H1 (cell line): ENCODE data around the gene GARNL3. TPM values are rescaled to one million over a fixed set of nuclear protein-coding genes. Genes with fewer than 3 reads are reported as not detected.
A peak's percentile ranks its signal among the peaks of the same experiment; 100 is the strongest.

ENCODE experiments used
- CTCF ChIA-PET: fragments of 300-600 bp; sonication (Branson Sonifier 250); formaldehyde crosslinking; loops from one replicate; lab custom pipeline; 2021; ENCODE audit not compliant: partially characterized antibody; lab: Charles Lee
- POLR2A ChIA-PET: fragments of 300-600 bp; sonication (Branson Sonifier 250); formaldehyde crosslinking; loops from one replicate; lab custom pipeline; 2021; ENCODE audit warnings: inconsistent platforms; ENCODE audit not compliant: partially characterized antibody; lab: Charles Lee
- DNase-seq, 2 experiments: peaks; one replicate each; pipeline versions ENCODE4 v3.0.0 to v3.0.0-alpha.2; 2010 to 2022; ENCODE audit warnings: low spot score in 2 of 2, low read depth in 1 of 2, mixed read lengths in 1 of 2
- FAIRE-seq: peaks from 2 replicates; lab custom pipeline; 2011; peaks lifted over from hg19 to GRCh38; lab: Jason Lieb, UNC
- H2AFZ ChIP-seq: 2 replicates; pipeline ENCODE4 v1.8.1; 2012; ENCODE audit warnings: low read length, inconsistent platforms
- H2AK5ac ChIP-seq: 2 replicates; pipeline ENCODE4 v1.6.1; 2013; ENCODE audit warnings: low read depth, low read length
- H2BK120ac ChIP-seq: replicated peaks from 2 replicates; pipeline ENCODE3; 2013; ENCODE audit warnings: low read depth, low read length, inconsistent platforms
- H2BK12ac ChIP-seq: 2 replicates; pipeline ENCODE4 v1.6.1; 2013; ENCODE audit warnings: low read depth, low read length
- H2BK15ac ChIP-seq: 2 replicates; pipeline ENCODE4 v1.6.1; 2013; ENCODE audit warnings: low read length
- H2BK20ac ChIP-seq: 2 replicates; pipeline ENCODE4 v1.6.1; 2013; ENCODE audit warnings: low read length
- H2BK5ac ChIP-seq: 2 replicates; pipeline ENCODE4 v1.6.1; 2013; ENCODE audit warnings: low read depth, low read length
- H3K14ac ChIP-seq: 2 replicates; pipeline ENCODE4 v1.6.1; 2013; ENCODE audit warnings: inconsistent platforms; ENCODE audit not compliant: insufficient read length
- H3K18ac ChIP-seq: 2 replicates; pipeline ENCODE4 v1.6.1; 2013; ENCODE audit warnings: low read length; ENCODE audit errors: extremely low read depth
- H3K23ac ChIP-seq: 2 replicates; pipeline ENCODE4 v1.6.1; 2013; ENCODE audit warnings: inconsistent platforms; ENCODE audit not compliant: insufficient read length
- H3K23me2 ChIP-seq: 2 replicates; pipeline ENCODE4 v1.6.1; 2013; ENCODE audit warnings: low read depth, low read length
- H3K27ac ChIP-seq: 2 replicates; pipeline ENCODE4 v1.6.1; 2011; ENCODE audit warnings: low read depth, low read length, inconsistent platforms
- H3K27me3 ChIP-seq, 4 experiments: replicated peaks in 1 of 4; 1 replicate in 1 of 4; 2 replicates in 3 of 4; pipeline versions ENCODE4 v1.6.1 to v1.8.1; 2011 to 2013; ENCODE audit warnings: low read length in 3 of 4, mild to moderate bottlenecking in 3 of 4, inconsistent platforms in 2 of 4, mixed read lengths in 2 of 4, moderate library complexity in 1 of 4; ENCODE audit not compliant: control insufficient read depth in 3 of 4, insufficient read depth in 3 of 4; ENCODE audit errors: extremely low read depth in 1 of 4
- H3K36me3 ChIP-seq, 4 experiments: 2 replicates each; pipeline versions ENCODE4 v1.6.1 to v1.8.1; 2011 to 2013; ENCODE audit warnings: mild to moderate bottlenecking in 4 of 4, low read length in 3 of 4, moderate library complexity in 2 of 4, control low read depth in 1 of 4, inconsistent platforms in 1 of 4; ENCODE audit not compliant: insufficient read depth in 4 of 4, control insufficient read depth in 2 of 4
- H3K4ac ChIP-seq: replicated peaks from 2 replicates; pipeline ENCODE3; 2013; ENCODE audit warnings: low read length, low read depth, mixed read lengths, inconsistent platforms; ENCODE audit not compliant: insufficient read length
- H3K4me1 ChIP-seq, 4 experiments: replicated peaks in 1 of 4; 1 replicate in 1 of 4; 2 replicates in 3 of 4; pipeline versions ENCODE4 v1.6.1 to v1.8.1; 2011 to 2013; ENCODE audit warnings: low read length in 3 of 4, inconsistent platforms in 2 of 4, mixed read lengths in 1 of 4; ENCODE audit not compliant: insufficient read depth in 4 of 4, control insufficient read depth in 3 of 4
- H3K4me2 ChIP-seq, 2 experiments: 2 replicates each; pipeline versions ENCODE4 v1.6.1 to v1.8.1; 2011 to 2013; ENCODE audit warnings: low read depth in 2 of 2, low read length in 2 of 2, control low read depth in 1 of 2, inconsistent platforms in 1 of 2, mild to moderate bottlenecking in 1 of 2; ENCODE audit not compliant: insufficient read depth in 1 of 2
- H3K4me3 ChIP-seq, 4 experiments: fragments of 200-600, 300-600 bp in 1 of 4; sonication (generic), shearing (Covaris generic), sonication (Bioruptor Twin) in 1 of 4; 2 replicates each; pipeline versions ENCODE4 v1.5.1 to v1.8.1; 2011 to 2016; ENCODE audit warnings: low read length in 4 of 4, low read depth in 3 of 4, control low read depth in 2 of 4, inconsistent platforms in 2 of 4, mild to moderate bottlenecking in 2 of 4, mixed read lengths in 1 of 4, moderate library complexity in 1 of 4; ENCODE audit not compliant: insufficient read depth in 2 of 4; ENCODE audit errors: extremely low read depth in 1 of 4
- H3K56ac ChIP-seq: replicated peaks from 2 replicates; pipeline ENCODE3; 2013; ENCODE audit warnings: low read depth, mild to moderate bottlenecking, mixed read lengths, low read length, inconsistent platforms; ENCODE audit not compliant: insufficient read length
- H3K79me1 ChIP-seq: 2 replicates; pipeline ENCODE4 v1.6.1; 2013; ENCODE audit warnings: low read depth, low read length, control low read depth
- H3K79me2 ChIP-seq, 2 experiments: 2 replicates each; pipeline versions ENCODE4 v1.6.1 to v1.8.1; 2012 to 2013; ENCODE audit warnings: low read length in 2 of 2, mild to moderate bottlenecking in 2 of 2, inconsistent platforms in 1 of 2; ENCODE audit not compliant: insufficient read depth in 2 of 2, control insufficient read depth in 1 of 2
- H3K9ac ChIP-seq, 4 experiments: replicated peaks in 1 of 4; 1 replicate in 1 of 4; 2 replicates in 3 of 4; pipeline versions ENCODE4 v1.6.1 to v1.8.1; 2011 to 2013; ENCODE audit warnings: low read depth in 3 of 4, low read length in 3 of 4, control low read depth in 2 of 4, mild to moderate bottlenecking in 2 of 4, moderate library complexity in 2 of 4, inconsistent platforms in 1 of 4; ENCODE audit errors: extremely low read depth in 1 of 4
- H3K9me3 ChIP-seq, 2 experiments: 2 replicates each; pipeline versions ENCODE4 v1.6.1 to v1.8.1; 2012 to 2013; ENCODE audit warnings: mild to moderate bottlenecking in 2 of 2, moderate library complexity in 2 of 2, control low read depth in 1 of 2, inconsistent platforms in 1 of 2, low read depth in 1 of 2, low read length in 1 of 2, mixed read lengths in 1 of 2; ENCODE audit not compliant: insufficient read depth in 2 of 2
- H4K20me1 ChIP-seq, 2 experiments: replicated peaks in 1 of 2; 2 replicates each; pipeline versions ENCODE3 to v1.8.1; 2011 to 2013; ENCODE audit warnings: inconsistent platforms in 2 of 2, low read length in 2 of 2, mild to moderate bottlenecking in 1 of 2; ENCODE audit not compliant: insufficient read depth in 2 of 2, control insufficient read depth in 1 of 2
- H4K5ac ChIP-seq: 2 replicates; pipeline ENCODE4 v1.6.1; 2013; ENCODE audit warnings: low read length, low read depth, mixed read lengths, inconsistent platforms; ENCODE audit not compliant: insufficient read length
- H4K8ac ChIP-seq: 2 replicates; pipeline ENCODE4 v1.8.0; 2013; ENCODE audit warnings: mild to moderate bottlenecking, moderate library complexity, low read length, inconsistent platforms; ENCODE audit not compliant: insufficient read depth; ENCODE audit errors: extremely low read depth
- H4K91ac ChIP-seq: replicated peaks from 2 replicates; pipeline ENCODE3; 2013; ENCODE audit warnings: low read length, mixed read lengths, inconsistent platforms; ENCODE audit not compliant: insufficient read length
- ASH2L ChIP-seq: fragments of 200-600, 300-600 bp; sonication (generic); IDR thresholded peaks from one replicate; pipeline ENCODE4 v1.7.1; 2017; ENCODE audit warnings: low read length
- CTBP2 ChIP-seq: IDR thresholded peaks from 2 replicates; pipeline ENCODE4 v1.7.0; 2011; ENCODE audit warnings: borderline replicate concordance, mild to moderate bottlenecking, moderate library complexity, mixed read lengths, low read length; ENCODE audit not compliant: insufficient read depth, insufficient read length
- EZH2 ChIP-seq: fragments of 200-600 bp; sonication (generic); IDR thresholded peaks from 2 replicates; pipeline ENCODE4 v1.7.1; 2012; ENCODE audit warnings: low read depth, mild to moderate bottlenecking, moderate library complexity, low read length, inconsistent platforms; ENCODE audit not compliant: severe bottlenecking
- HDAC2 ChIP-seq, 2 experiments: fragments of 300-600 bp in 1 of 2; sonication (generic) in 1 of 2; IDR thresholded peaks; 2 replicates each; pipeline ENCODE4 v1.6.1; 2011 to 2012; ENCODE audit warnings: low read depth in 2 of 2, low read length in 2 of 2, mild to moderate bottlenecking in 2 of 2, moderate library complexity in 2 of 2, borderline replicate concordance in 1 of 2, inconsistent platforms in 1 of 2
- SUZ12 ChIP-seq: fragments of 200-600 bp; sonication (generic); IDR thresholded peaks from 2 replicates; pipeline ENCODE4 v1.6.1; 2012; ENCODE audit warnings: mild to moderate bottlenecking, inconsistent platforms, low read length, moderate library complexity, mixed read lengths
- WGBS, 2 experiments: shearing (Covaris generic) in 1 of 2; methylation state at CpG; one replicate each; pipeline versions ENCODE4 v1.1.6 to v1.1.7; 2013 to 2015; ENCODE audit warnings: low lambda C conversion rate in 2 of 2, mixed read lengths in 2 of 2, inconsistent platforms in 1 of 2, low coverage in 1 of 2, missing lambda C conversion rate in 1 of 2; ENCODE audit not compliant: insufficient replicate concordance in 2 of 2, insufficient coverage in 1 of 2, insufficient read length in 1 of 2; ENCODE audit errors: extremely low coverage in 1 of 2, missing lambda C conversion rate in 1 of 2; 5-methylcytosine and 5-hydroxymethylcytosine counted together
- polyA plus RNA-seq, 7 experiments: library from polyadenylated mRNA; depleted of rRNA in 3 of 7; stranded (reverse) in 5 of 7; unstranded in 2 of 7; fragments of >200 nt in 5 of 7; fragments of 200-250 nt in 2 of 7; gene quantifications; 1 replicate in 5 of 7; 2 replicates in 1 of 7; 4 replicates in 1 of 7; pipeline versions ENCODE4 v1.2.1 to v1.2.3, GENCODE V29; 2011 to 2013; ENCODE audit warnings: missing spikeins in 2 of 7, mixed read lengths in 2 of 7
- total RNA-seq: library from RNA; stranded (reverse); fragmentation: NEBNext Ultra II Directional; extraction: Animal tissue kit (Norgen Biotek cat#: 25700); gene quantifications from 2 replicates; pipeline ENCODE4 v1.2.1, GENCODE V29; 2021
- TF ChIP-seq, protein P1 (sequence below): IDR thresholded peaks from 2 replicates; pipeline ENCODE4 v1.6.1; 2012; ENCODE audit warnings: inconsistent platforms
- TF ChIP-seq, protein P2 (sequence below): IDR thresholded peaks from 2 replicates; pipeline ENCODE4 v1.6.1; 2012; ENCODE audit warnings: inconsistent platforms

Gene GARNL3
- total and polyA plus RNA-seq, 2 of the 8 experiments (the other 6 are each of a cell fraction or from before 2014, with no cell fraction given), result 6.5 to 18.3 TPM

- peaks cover 0 to 13% (median 8%) of the 10 kb centered on the region in 4 experiments; a peak in 5 of 7 replicates for H3K4me1 ChIP-seq
- no peak overlapping the region for H2BK20ac ChIP-seq
- H3K36me3 ChIP-seq, result no peaks in the 10 kb centered on the region
- no peak for DNase-seq
- H3K23ac ChIP-seq, result no peak overlapping the region
- peak overlapping the region; percentile 25 to 79 (median 46); a peak in 7 of 8 replicates for H3K4me3 ChIP-seq
- H3K79me1 ChIP-seq, result no peaks in the 10 kb centered on the region
- WGBS, 2 experiments, result 47% methylated on average over 26 of the region's 42 CpGs; no CpG with 5 or more reads in 1 of the 2 experiments
- no peak overlapping the region for H3K4ac ChIP-seq
- no peak overlapping the region for H3K56ac ChIP-seq
- H3K27ac ChIP-seq, result no peak overlapping the region
- H4K91ac ChIP-seq, result no peak overlapping the region
- peaks cover 2 to 15% (median 13%) of the 10 kb centered on the region in 4 experiments; a peak in 6 of 7 replicates for H3K27me3 ChIP-seq
- 0 out of 7 replicates have a peak overlapping the region, but pooled peaks of 1 of the 4 experiments have one; percentile 29 for H3K9ac ChIP-seq
- H2BK12ac ChIP-seq, result no peak overlapping the region
- H3K4me2 ChIP-seq, result peak overlapping the region; percentile 85 to 92
- no peak overlapping the region for H4K5ac ChIP-seq
- POLR2A ChIA-PET, result interaction anchor here (0.6 to 2.3 kb wide), 8 partner anchors 8 to 655 kb away, joined by 3 to 10 read pairs (median 3); partner anchors contain the start of gene SLC2A8
- H3K18ac ChIP-seq, result no peak overlapping the region
- peak overlapping the region; percentile 21; the same call in 1 of the 2 replicates for H2AFZ ChIP-seq
- H2BK120ac ChIP-seq, result no peak overlapping the region
- H4K8ac ChIP-seq, result peak overlapping the region; percentile 83; the same call in 1 of the 2 replicates
- no peak overlapping the region for H2BK5ac ChIP-seq
- no peaks in the 10 kb centered on the region for H3K9me3 ChIP-seq
- peaks cover 2 to 4% of the 10 kb centered on the region in 2 experiments for H4K20me1 ChIP-seq
- no peak for FAIRE-seq
- CTCF ChIA-PET, result interaction anchor here (0.8 to 3.7 kb wide), 7 partner anchors 11 to 122 kb away, joined by 3 to 16 read pairs (median 4); no protein-coding TSS in a partner anchor
- H3K79me2 ChIP-seq, result no peaks in the 10 kb centered on the region
- H2AK5ac ChIP-seq, result no peak overlapping the region
- no peak overlapping the region for H3K14ac ChIP-seq
- no peak overlapping the region for H2BK15ac ChIP-seq
- H3K23me2 ChIP-seq, result peaks cover 13% of the 10 kb centered on the region
- TF ChIP-seq ASH2L, result peak; percentile 22
- TF ChIP-seq, protein P1, sequence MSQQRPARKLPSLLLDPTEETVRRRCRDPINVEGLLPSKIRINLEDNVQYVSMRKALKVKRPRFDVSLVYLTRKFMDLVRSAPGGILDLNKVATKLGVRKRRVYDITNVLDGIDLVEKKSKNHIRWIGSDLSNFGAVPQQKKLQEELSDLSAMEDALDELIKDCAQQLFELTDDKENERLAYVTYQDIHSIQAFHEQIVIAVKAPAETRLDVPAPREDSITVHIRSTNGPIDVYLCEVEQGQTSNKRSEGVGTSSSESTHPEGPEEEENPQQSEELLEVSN, result peak; percentile 26; the same call in 1 of the 2 replicates
- no peak for TF ChIP-seq CTBP2
- peak; percentile 51 for TF ChIP-seq SUZ12
- TF ChIP-seq EZH2, result peak; percentile 36
- TF ChIP-seq, protein P2, sequence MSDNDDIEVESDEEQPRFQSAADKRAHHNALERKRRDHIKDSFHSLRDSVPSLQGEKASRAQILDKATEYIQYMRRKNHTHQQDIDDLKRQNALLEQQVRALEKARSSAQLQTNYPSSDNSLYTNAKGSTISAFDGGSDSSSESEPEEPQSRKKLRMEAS, result peak; percentile 89
- TF ChIP-seq HDAC2 (IDR thresholded peaks at IDR 0.05; ENCODE audit: borderline replicate concordance in 1 of 2, low read depth in 2 of 2, low read length in 2 of 2), result no peak
- TF ChIP-seq, all 59 proteins: peak for 5
These were observed 38.6 kb upstream of the GARNL3 start for GRCh38 chr9:127225801-127226625.
